Panc1 (cell line): ENCODE measurements around the gene ARMH2. TPM values are rescaled to one million over a fixed set of nuclear protein-coding genes. Genes with fewer than 3 reads are reported as not detected.

Source experiments
- ATAC-seq: fragments of 200-7000 bp; cut with Tn5 transposase; 2 replicates; pipeline ENCODE4 v1.9.1; 2020; ENCODE audit warnings: mild to moderate bottlenecking, moderate library complexity
- BruUV-seq: library from RNA; stranded (reverse); fragments of 400-500 nt; replicated peaks from 2 replicates; lab custom pipeline; 2021; lab: Mats Ljungman, UMichigan
- CTCF ChIA-PET: fragments of 300-600 bp; sonication (Branson Sonifier 250); formaldehyde crosslinking; loops from one replicate; lab custom pipeline; 2022; ENCODE audit warnings: antibody characterized with exemption; lab: Charles Lee
- POLR2A ChIA-PET: fragments of 300-600 bp; sonication (Branson Sonifier 250); formaldehyde crosslinking; loops from one replicate; lab custom pipeline; 2022; ENCODE audit warnings: antibody characterized with exemption; lab: Charles Lee
- DNase-seq: peaks from one replicate; pipeline ENCODE4 v3.0.0-alpha.2; 2010; ENCODE audit warnings: low read depth, low spot score
- H3K27ac ChIP-seq: 2 replicates; pipeline ENCODE4 v1.5.1; 2011; ENCODE audit warnings: mild to moderate bottlenecking, low read length, inconsistent platforms
- H3K27me3 ChIP-seq: fragments of 200-500 bp; sonication (Bioruptor generic); 2 replicates; pipeline ENCODE4 v1.6.0; 2014; ENCODE audit warnings: low read length, inconsistent platforms; ENCODE audit not compliant: control insufficient read depth, insufficient read depth
- H3K36me3 ChIP-seq: fragments of 200-500 bp; sonication (Bioruptor generic); 2 replicates; pipeline ENCODE4 v1.5.1; 2014; ENCODE audit warnings: inconsistent platforms, mild to moderate bottlenecking, low read length, moderate library complexity; ENCODE audit not compliant: control insufficient read depth, insufficient read depth
- H3K4me1 ChIP-seq: 2 replicates; pipeline ENCODE4 v1.5.1; 2011; ENCODE audit warnings: inconsistent platforms, mild to moderate bottlenecking, low read length, moderate library complexity; ENCODE audit not compliant: control insufficient read depth, insufficient read depth
- H3K4me3 ChIP-seq, 2 experiments: 2 replicates each; pipeline ENCODE4 v1.5.1; 2011 to 2012; ENCODE audit warnings: low read depth in 2 of 2, low read length in 2 of 2, mild to moderate bottlenecking in 2 of 2, inconsistent platforms in 1 of 2, moderate library complexity in 1 of 2
- H3K9me3 ChIP-seq: fragments of 200-500 bp; sonication (Bioruptor generic); 2 replicates; pipeline ENCODE4 v1.5.1; 2014; ENCODE audit warnings: low read depth, mild to moderate bottlenecking, inconsistent platforms, low read length, moderate library complexity; ENCODE audit not compliant: control insufficient read depth, insufficient read depth
- CTCF ChIP-seq: fragments of 450-650 bp; IDR thresholded peaks from 2 replicates; pipeline ENCODE4 v1.5.1; 2017; ENCODE audit warnings: mild to moderate bottlenecking
- POLR2AphosphoS5 ChIP-seq: IDR thresholded peaks from 2 replicates; pipeline ENCODE4 v1.6.1; 2012; ENCODE audit warnings: mild to moderate bottlenecking, low read depth, low read length, moderate library complexity
- REST ChIP-seq, 2 experiments: IDR thresholded peaks; 2 replicates each; pipeline ENCODE4 v1.6.1; 2011 to 2012; ENCODE audit warnings: low read depth in 2 of 2, control low read depth in 1 of 2, low read length in 1 of 2, mild to moderate bottlenecking in 1 of 2, moderate library complexity in 1 of 2; ENCODE audit not compliant: insufficient read depth in 1 of 2
- SIN3A ChIP-seq: IDR thresholded peaks from 2 replicates; pipeline ENCODE4 v1.6.1; 2012; ENCODE audit warnings: low read depth, mild to moderate bottlenecking, low read length, moderate library complexity, borderline replicate concordance; ENCODE audit not compliant: insufficient read depth
- TCF7L2 ChIP-seq: IDR thresholded peaks from 2 replicates; pipeline ENCODE4 v1.6.1; 2011; ENCODE audit warnings: mild to moderate bottlenecking, low read depth, low read length, inconsistent platforms
- in situ Hi-C: cut with HindIII; loops from 2 replicates; pipeline ENCODE4 v1.10.0; 2016; ENCODE audit warnings: low sequenced_read_pairs, low pct_unique_long_range_greater_than_20kb
- intact Hi-C: fragments of 100-400 bp; cut with micrococcal nuclease; formaldehyde crosslinking; loops from one replicate; pipeline ENCODE4 v1.10.0; 2022; ENCODE audit not compliant: unreplicated experiment
- total RNA-seq: library from RNA; stranded (reverse); gene quantifications from one replicate; pipeline ENCODE4 v1.2.1, GENCODE V29; 2021; ENCODE audit not compliant: unreplicated experiment

The ARMH2 gene
- total RNA-seq, 1 experiment from 2014 or later: not detected

- intact Hi-C loops (loop anchor here (5.0 to 10.0 kb wide), 2 partner anchors 39 to 237 kb away; no protein-coding TSS in a partner anchor), in situ Hi-C loops (no loop called here)
- no peak overlapping the region for H3K4me3 ChIP-seq
- ChIA-PET CTCF (no interaction called here), POLR2A (no interaction called here)
- peak; percentile 79 for ATAC-seq
- TF ChIP-seq REST (IDR thresholded peaks at IDR 0.05; ENCODE audit: insufficient read depth in 1 of 2, low read depth in 2 of 2, low read length in 1 of 2): no peak
- TF ChIP-seq POLR2AphosphoS5: no peak
- H3K27ac ChIP-seq: no peak overlapping the region
- DNase-seq: no peak
- no peaks in the 10 kb centered on the region for H3K9me3 ChIP-seq
- no peaks in the 10 kb centered on the region for H3K4me1 ChIP-seq
- H3K27me3 ChIP-seq: no peaks in the 10 kb centered on the region
- no peaks in the 10 kb centered on the region for H3K36me3 ChIP-seq
- no TSS peak for BruUV-seq
Observed at GRCh38 chr6:24761193-24761835, 37.4 kb downstream of the ARMH2 start.

- Histone ChIP-seq H3K27ac (no peak overlapping the region), H3K36me3 (no peaks in the 10 kb centered on the region), H3K4me1 (no peaks in the 10 kb centered on the region), H3K4me3 (no peak overlapping the region), H3K9me3 (no peaks in the 10 kb centered on the region), H3K27me3 (no peaks in the 10 kb centered on the region)
- ChIA-PET POLR2A (interaction anchor here (0.5 kb wide), 1 partner anchor 10 kb away, joined by 11 read pairs; no protein-coding TSS in a partner anchor), CTCF (no interaction called here)
- BruUV-seq: no TSS peak
- DNase-seq (no peak), ATAC-seq (no peak)
- intact Hi-C loops (loop anchor here (5.0 to 10.0 kb wide), 2 partner anchors 38 to 235 kb away; no protein-coding TSS in a partner anchor), in situ Hi-C loops (no loop called here)
- no peak for TF ChIP-seq SIN3A
- no peak for TF ChIP-seq POLR2AphosphoS5
- TF ChIP-seq CTCF: no peak
- TF ChIP-seq TCF7L2: no peak
Observed at GRCh38 chr6:24760210-24760609, 38.5 kb downstream of the ARMH2 start.

- H3K4me1 ChIP-seq: no peaks in the 10 kb centered on the region
- no peak for ATAC-seq
- POLR2A ChIA-PET: no interaction called here
- intact Hi-C loops: loop anchor here (5.0 to 10.0 kb wide), 2 partner anchors 37 to 235 kb away; no protein-coding TSS in a partner anchor
- in situ Hi-C loops: no loop called here
- BruUV-seq: no TSS peak
- H3K27me3 ChIP-seq: no peaks in the 10 kb centered on the region
- H3K4me3 ChIP-seq: no peak overlapping the region
- TF ChIP-seq REST (IDR thresholded peaks at IDR 0.05; ENCODE audit: insufficient read depth in 1 of 2, low read depth in 2 of 2, low read length in 1 of 2): no peak
- no peak for TF ChIP-seq SIN3A
- no peak for TF ChIP-seq POLR2AphosphoS5
- TF ChIP-seq TCF7L2: no peak
- TF ChIP-seq CTCF: no peak
- no peak for DNase-seq
- no peaks in the 10 kb centered on the region for H3K36me3 ChIP-seq
- H3K27ac ChIP-seq: no peak overlapping the region
- H3K9me3 ChIP-seq: no peaks in the 10 kb centered on the region
- CTCF ChIA-PET: interaction anchor here (0.6 kb wide), 1 partner anchor 238 kb away, joined by 5 read pairs; no protein-coding TSS in a partner anchor
Observed at GRCh38 chr6:24759718-24760117, 39.0 kb downstream of the ARMH2 start.
